ENCODE results near the gene ABCF2. TPM values are rescaled to one million over a fixed set of nuclear protein-coding genes. Genes with fewer than 3 reads are reported as not detected.

ABCF2 gene
- total and polyA plus RNA-seq, 2 of the 4 experiments (the other 2 are of a cell fraction): 46.2 to 103 TPM

GRCh38 chr7:151250181-151251132, 23.5 kb upstream of the ABCF2 start (continued):
- no peak for TF ChIP-seq CEBPB (IDR thresholded peaks at IDR 0.05; ENCODE audit: low read depth, low read length)

GRCh38 chr7:151249732-151250072, 22.7 kb upstream of the ABCF2 start:
- intact Hi-C loops (cut with micrococcal nuclease) (no loop called here), dilution Hi-C loops (cut with HindIII; ENCODE audit: low sequenced_read_pairs, unreplicated experiment) (no loop called here), in situ Hi-C loops (cut with MboI; ENCODE audit: low sequenced_read_pairs) (no loop called here)
- ChIA-PET POLR2A (ENCODE audit: unreplicated experiment) (no interaction called here), CTCF (interaction anchor here (0.6 kb wide), 1 partner anchor 355 kb away, joined by 3 read pairs; no protein-coding TSS in a partner anchor)
- Histone ChIP-seq H3K9me3 (ENCODE audit: control insufficient read depth, insufficient read depth, low read length) (no peaks in the 10 kb centered on the region), H2BK120ac (ENCODE audit: low read depth, low read length) (peak overlapping the region; percentile 77), H2BK15ac (ENCODE audit: low read depth, low read length) (0 out of 3 replicates have a peak overlapping the region, but pooled peaks have one; percentile 21), H3K79me1 (ENCODE audit: low read depth in 1 of 2, low read length in 2 of 2) (peaks cover 5 to 64% of the 10 kb centered on the region in 2 experiments; a peak in 3 of 4 replicates), H2AK9ac (replicated peaks; ENCODE audit: low read depth, low read length, poor library complexity) (peak overlapping the region; percentile 95), H3K4me3 (ENCODE audit: insufficient read depth, low read depth, low read length) (no peak overlapping the region), H3K27ac (ENCODE audit: insufficient read depth, low read length) (peak overlapping the region; percentile 93), H4K5ac (ENCODE audit: low read depth, low read length) (no peak overlapping the region; the same call in 1 of the 2 replicates), H3K9ac (ENCODE audit: low read depth, low read length) (no peak overlapping the region), H2AFZ (replicated peaks; ENCODE audit: low read length, poor library complexity) (peak overlapping the region; percentile 99), H3K14ac (replicated peaks; ENCODE audit: low read depth, low read length) (no peak overlapping the region; the same call in 1 of the 2 replicates), H3K9me1 (ENCODE audit: insufficient read depth, low read length) (peaks cover 14% of the 10 kb centered on the region), H2BK20ac (ENCODE audit: low read depth, low read length) (peak overlapping the region; percentile 5; the same call in 1 of the 2 replicates), H3K4me1 (ENCODE audit: control insufficient read depth, insufficient read depth, low read length) (peaks cover 46% of the 10 kb centered on the region), H3K27me3 (ENCODE audit: control insufficient read depth, insufficient read depth, low read length) (no peaks in the 10 kb centered on the region), H3K4me2 (ENCODE audit: low read depth, low read length) (peak overlapping the region; percentile 43; the same call in 1 of the 2 replicates), H2BK5ac (ENCODE audit: low read depth, low read length, poor library complexity, severe bottlenecking) (peak overlapping the region; percentile 91), H4K20me1 (ENCODE audit: insufficient read depth, low read length) (no peaks in the 10 kb centered on the region; the same call in 1 of the 2 replicates), H4K8ac (ENCODE audit: low read depth in 2 of 2, low read length in 2 of 2) (peak overlapping the region; percentile 95 to 99; a peak in 2 of 4 replicates), H3K23ac (ENCODE audit: low read depth, low read length) (peak overlapping the region; percentile 59; the same call in 1 of the 2 replicates), H3K18ac (ENCODE audit: low read depth, low read length) (no peak overlapping the region; the same call in 1 of the 2 replicates), H4K91ac (ENCODE audit: insufficient read depth, low read depth, low read length) (peak overlapping the region; percentile 31; the same call in 1 of the 2 replicates), H2AK5ac (ENCODE audit: low read depth, low read length) (peak overlapping the region; percentile 70), H3K36me3 (ENCODE audit: control insufficient read depth, insufficient read depth, low read length) (no peaks in the 10 kb centered on the region), H3K4ac (ENCODE audit: low read depth, low read length) (peak overlapping the region; percentile 66), H3K56ac (ENCODE audit: extremely low read depth, insufficient read depth, low read length) (no peak overlapping the region)
- ATAC-seq (ENCODE audit: low read depth): no peak
- no CpG with 5 or more reads among the region's 5 CpGs for WGBS, 2 experiments (ENCODE audit: extremely low coverage in 2 of 2, insufficient read length in 1 of 2)
- no TSS peak for BruUV-seq (replicated peaks)
- TF ChIP-seq BHLHE40 (IDR thresholded peaks at IDR 0.05; ENCODE audit: low read depth, low read length) (no peak), RFX5 (IDR thresholded peaks at IDR 0.05; ENCODE audit: low read depth, low read length) (no peak), POLR2A (IDR thresholded peaks at IDR 0.05; ENCODE audit: low read depth, low read length) (no peak)
- DNase-seq: peak; percentile 39

Data from IMR-90 (cell line).